Measurements from ENCODE around the gene CBX4. TPM values are rescaled to one million over a fixed set of nuclear protein-coding genes. Genes with fewer than 3 reads are reported as not detected.

CBX4 gene
- total and polyA plus RNA-seq, 2 of the 13 experiments (the other 11 are each of a cell fraction or from before 2014, with no cell fraction given): 25.8 to 50.8 TPM

GRCh38 chr17:79794659-79795511 is 44.4 kb downstream of the CBX4 start:
- Histone ChIP-seq H3K36me3 (replicated peaks in 1 of 2; ENCODE audit: control insufficient read depth in 1 of 2, insufficient read depth in 2 of 2, low read length in 2 of 2) (peaks cover 5 to 9% of the 10 kb centered on the region in 2 experiments; a peak in 4 of 5 replicates), H3K4me3 (replicated peaks in 1 of 3; ENCODE audit: insufficient read depth in 1 of 3, low read depth in 2 of 3, low read length in 3 of 3) (no peak overlapping the region; a peak in 1 of 6 replicates), H3K4me2 (ENCODE audit: low read depth, low read length) (no peak overlapping the region), H3K9ac (ENCODE audit: insufficient read depth, low read depth, low read length) (no peak overlapping the region), H3K9me3 (ENCODE audit: low read length) (no peaks in the 10 kb centered on the region), H3K27ac (ENCODE audit: extremely low read length, insufficient read depth, low read length) (no peak overlapping the region), H3K79me2 (ENCODE audit: insufficient read depth, low read length) (peaks cover 10% of the 10 kb centered on the region), H3K27me3 (ENCODE audit: control insufficient read depth in 1 of 2, insufficient read depth in 2 of 2, low read length in 2 of 2) (peaks cover 27 to 49% of the 10 kb centered on the region in 2 experiments), H3K4me1 (ENCODE audit: insufficient read depth, low read length) (peaks cover 67% of the 10 kb centered on the region), H4K20me1 (ENCODE audit: insufficient read depth, low read length) (no peaks in the 10 kb centered on the region), H2AFZ (ENCODE audit: low read length) (no peak overlapping the region)
- FAIRE-seq: no peak
- ATAC-seq: no peak
- DNase-seq (ENCODE audit: low spot score): no peak
- in situ Hi-C loops (cut with HindIII; ENCODE audit: extremely low pct_ligation_motif_present, low pct_unique_long_range_greater_than_20kb) (no loop called here), intact Hi-C loops (cut with micrococcal nuclease; ENCODE audit: unreplicated experiment) (loop anchor here (5.0 kb wide), 2 partner anchors 42 to 53 kb away; partner anchors contain the start of gene CBX4)
- WGBS (ENCODE audit: low lambda C conversion rate): 96% methylated on average over 43 of the region's 47 CpGs
- ChIA-PET CTCF (ENCODE audit: low intra/inter-chr PET ratio, low total read pairs) (no interaction called here), POLR2A (no interaction called here)
- no TSS peak for BruUV-seq (replicated peaks)
- TF ChIP-seq RBFOX2 (IDR thresholded peaks at IDR 0.05; ENCODE audit: low read depth, low read length) (peak; percentile 67; the same call in 1 of the 2 replicates), NFRKB (IDR thresholded peaks at IDR 0.05) (no peak), NR0B2 (CRISPR knock-in tag; IDR thresholded peaks at IDR 0.05) (no peak), ZNF318 (CRISPR knock-in tag; IDR thresholded peaks at IDR 0.05) (no peak), TIGD3 (CRISPR knock-in tag; IDR thresholded peaks at IDR 0.05; ENCODE audit: borderline replicate concordance) (no peak), ZBTB8A (CRISPR knock-in tag; IDR thresholded peaks at IDR 0.05; ENCODE audit: borderline replicate concordance, low read depth) (no peak), DR1 (CRISPR knock-in tag; IDR thresholded peaks at IDR 0.05) (no peak), DBP (CRISPR knock-in tag; IDR thresholded peaks at IDR 0.05; ENCODE audit: not compliant biosample characterization) (no peak), CENPX (CRISPR knock-in tag; IDR thresholded peaks at IDR 0.05) (no peak), AGO2 (optimal IDR thresholded peaks at IDR 0.05; ENCODE audit: low read depth, low read length) (peak; percentile 58), NKX3-1 (CRISPR knock-in tag; IDR thresholded peaks at IDR 0.05) (no peak), RNF2 (conservative IDR thresholded peaks at IDR 0.05; ENCODE audit: low read depth) (no peak), ERF (CRISPR knock-in tag; IDR thresholded peaks at IDR 0.05) (no peak)
